GM12878 (cell line): Measurements from ENCODE around the gene PRR15L. TPM values are rescaled to one million over a fixed set of nuclear protein-coding genes. Genes with fewer than 3 reads are reported as not detected.

Experiments used
- ATAC-seq: fragments of 200-7000 bp; cut with Tn5 transposase; 3 replicates; pipeline ENCODE4 v1.9.1; 2020; ENCODE audit warnings: mild to moderate bottlenecking, moderate library complexity
- BruUV-seq: library from RNA; stranded (reverse); fragments of 400-500 nt; replicated peaks from 2 replicates; lab custom pipeline; 2021; lab: Mats Ljungman, UMichigan
- CTCF ChIA-PET: fragments of 300-600 bp; sonication (Branson Sonifier 250); formaldehyde crosslinking; extraction: SDS; loops from one replicate; lab custom pipeline; 2021; ENCODE audit warnings: inconsistent platforms; lab: Yijun Ruan, JAX
- POLR2A ChIA-PET: fragments of 350-600 bp; formaldehyde crosslinking; extraction: SDS; loops from one replicate; lab custom pipeline; 2021; ENCODE audit warnings: inconsistent platforms; lab: Charles Lee
- RAD21 ChIA-PET: fragments of 300-600 bp; sonication (Branson Sonifier 250); formaldehyde crosslinking; loops from one replicate; lab custom pipeline; 2023; ENCODE audit warnings: antibody characterized with exemption; ENCODE audit not compliant: unreplicated experiment; lab: Charles Lee
- SMC1A ChIA-PET: fragments of 300-600 bp; sonication (Branson Sonifier 250); formaldehyde crosslinking; loops from one replicate; lab custom pipeline; 2023; ENCODE audit not compliant: unreplicated experiment, uncharacterized antibody; lab: Charles Lee
- DNase-seq: peaks from one replicate; pipeline ENCODE4 v3.0.0-alpha.2; 2011; ENCODE audit warnings: low read depth, low spot score
- FAIRE-seq: peaks from 3 replicates; lab custom pipeline; 2011; peaks lifted over from hg19 to GRCh38; lab: Jason Lieb, UNC
- H2AFZ ChIP-seq: 2 replicates; pipeline ENCODE4 v1.6.0; 2011; ENCODE audit warnings: low read depth, low read length, control low read depth; ENCODE audit not compliant: control insufficient read depth
- H3K27ac ChIP-seq: 2 replicates; pipeline ENCODE4 v1.5.1; 2011; ENCODE audit warnings: control low read depth; ENCODE audit not compliant: control insufficient read depth, insufficient read depth
- H3K27me3 ChIP-seq, 2 experiments: replicated peaks in 1 of 2; 2 replicates each; pipeline versions ENCODE4 v1.6.0 to v1.6.1; 2011; ENCODE audit warnings: low read length in 1 of 2; ENCODE audit not compliant: control insufficient read depth in 2 of 2, insufficient read depth in 2 of 2
- H3K36me3 ChIP-seq, 2 experiments: 2 replicates each; pipeline ENCODE4 v1.5.1; 2011; ENCODE audit warnings: low read length in 1 of 2; ENCODE audit not compliant: control insufficient read depth in 2 of 2, insufficient read depth in 2 of 2
- H3K4me1 ChIP-seq: 2 replicates; pipeline ENCODE4 v1.6.1; 2011; ENCODE audit warnings: mild to moderate bottlenecking, low read length, moderate library complexity, mixed read lengths; ENCODE audit not compliant: control insufficient read depth, insufficient read depth
- H3K4me2 ChIP-seq: 2 replicates; pipeline ENCODE4 v1.6.0; 2011; ENCODE audit warnings: control low read depth; ENCODE audit not compliant: control insufficient read depth, insufficient read depth
- H3K4me3 ChIP-seq: fragments of 200-600 bp; sonication (generic); 2 replicates; pipeline ENCODE4 v1.5.1; 2016
- H3K79me2 ChIP-seq: 2 replicates; pipeline ENCODE4 v1.6.0; 2011; ENCODE audit warnings: low read length; ENCODE audit not compliant: control insufficient read depth, insufficient read depth
- H3K9ac ChIP-seq: 2 replicates; pipeline ENCODE4 v1.8.0; 2011; ENCODE audit warnings: low read length, control low read depth, mixed read lengths; ENCODE audit not compliant: control insufficient read depth, insufficient read depth
- H3K9me3 ChIP-seq: replicated peaks from 3 replicates; pipeline ENCODE4 v1.5.1; 2011; ENCODE audit warnings: mild to moderate bottlenecking, low read length; ENCODE audit not compliant: control insufficient read depth, insufficient read depth
- H4K20me1 ChIP-seq: 2 replicates; pipeline ENCODE4 v1.6.0; 2011; ENCODE audit not compliant: control insufficient read depth, insufficient read depth
- CBFB ChIP-seq: IDR thresholded peaks from 2 replicates; pipeline ENCODE4 v1.6.1; 2016; ENCODE audit warnings: antibody characterized with exemption, low read depth
- HCFC1 ChIP-seq: fragments of 150-350 bp; IDR thresholded peaks from 2 replicates; pipeline ENCODE4 v1.6.1; 2014; ENCODE audit warnings: low read length
- KDM1A ChIP-seq: fragments of 200-600 bp; sonication (generic); IDR thresholded peaks from 2 replicates; pipeline ENCODE4 v1.6.1; 2016; ENCODE audit warnings: borderline replicate concordance
- RAD51 ChIP-seq: fragments of 450-650 bp; IDR thresholded peaks from 2 replicates; pipeline ENCODE4 v1.6.1; 2016; ENCODE audit warnings: moderate library complexity, mild to moderate bottlenecking, inconsistent platforms
- WGBS: methylation state at CpG from one replicate; pipeline ENCODE4 v1.1.6; 2016; ENCODE audit warnings: low lambda C conversion rate; ENCODE audit not compliant: insufficient replicate concordance, insufficient coverage; ENCODE audit errors: missing lambda C conversion rate; 5-methylcytosine and 5-hydroxymethylcytosine counted together
- in situ Hi-C: fragments of 300-500 bp; cut with MboI; formaldehyde crosslinking; loops from 9 replicates; pipeline ENCODE4 v1.14.3; 2018; ENCODE audit warnings: mixed read lengths
- intact Hi-C: fragments of 100-400 bp; cut with micrococcal nuclease; formaldehyde crosslinking; loops from one replicate; pipeline ENCODE4 v1.14.2; 2022; ENCODE audit not compliant: unreplicated experiment
- polyA plus RNA-seq, 11 experiments: library from polyadenylated mRNA; depleted of rRNA in 4 of 11; unstranded in 6 of 11; stranded (reverse) in 5 of 11; fragments of >200 nt; fragmentation: Nextera tagmentation in 4 of 11; fragmentation: Illumina TruSeq in 1 of 11; extraction: Ambion mirVana in 4 of 11; extraction: Trizol in 1 of 11; gene quantifications; 1 replicate in 1 of 11; 2 replicates in 10 of 11; pipeline versions ENCODE4 v1.2.1 to v1.2.3, GENCODE V29; 2011 to 2016; ENCODE audit warnings: inconsistent platforms in 2 of 11, missing spikeins in 2 of 11, low read depth in 1 of 11
- total RNA-seq, 4 experiments: library from RNA; depleted of rRNA in 3 of 4; stranded (reverse); fragments of >200 nt in 3 of 4; fragmentation: Illumina TruSeq in 1 of 4; extraction: Trizol in 1 of 4; gene quantifications; 2 replicates each; pipeline versions ENCODE4 v1.2.1 to v1.2.3, GENCODE V29; 2013 to 2021
- TF ChIP-seq, protein P1 (sequence below): fragments of 450-650 bp; IDR thresholded peaks from 2 replicates; pipeline ENCODE4 v1.6.1; 2017; ENCODE audit warnings: antibody characterized with exemption, mild to moderate bottlenecking, moderate library complexity

Gene PRR15L
- total and polyA plus RNA-seq, 10 of the 15 experiments (the other 5 are each of a cell fraction or from before 2014, with no cell fraction given) = 0.11 to 0.18 TPM; not detected in 8

DNA sequence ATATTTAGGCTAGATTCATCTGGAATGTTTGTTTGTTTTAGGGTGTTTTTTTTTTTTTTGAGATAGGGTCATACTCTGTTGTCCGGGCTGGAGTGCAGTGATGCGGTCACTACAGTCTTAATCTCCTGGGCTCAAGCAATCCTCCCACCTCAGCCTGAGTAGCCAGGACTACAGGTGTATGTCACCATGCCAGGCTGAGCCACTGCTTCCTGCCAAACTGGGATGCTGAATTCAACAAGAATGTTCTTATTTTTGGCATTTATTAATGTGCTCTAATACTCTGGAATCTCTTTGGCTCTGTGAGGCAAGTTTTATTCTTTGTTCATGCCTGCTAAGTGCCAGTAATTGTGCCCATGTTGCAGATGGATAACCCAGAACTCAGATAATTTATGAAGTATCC, 40.1 kb downstream of the PRR15L start:
- H3K9ac ChIP-seq = no peak overlapping the region
- H2AFZ ChIP-seq = no peak overlapping the region
- FAIRE-seq = no peak
- peaks cover 6 to 8% of the 10 kb centered on the region in 2 experiments; a peak in 3 of 4 replicates for H3K36me3 ChIP-seq
- no peaks in the 10 kb centered on the region for H3K27me3 ChIP-seq
- no peaks in the 10 kb centered on the region for H3K4me1 ChIP-seq
- SMC1A ChIA-PET = no interaction called here
- no peak overlapping the region for H3K27ac ChIP-seq
- H4K20me1 ChIP-seq = no peaks in the 10 kb centered on the region; the same call in 1 of the 2 replicates
- BruUV-seq = no TSS peak
- no peak overlapping the region for H3K4me2 ChIP-seq
- intact Hi-C loops (no loop called here), in situ Hi-C loops (no loop called here)
- H3K4me3 ChIP-seq = no peak overlapping the region
- H3K79me2 ChIP-seq = no peaks in the 10 kb centered on the region
- no peak for ATAC-seq
- 96% methylated on average over 2 of the region's 2 CpGs for WGBS
- CTCF ChIA-PET = no interaction called here
- POLR2A ChIA-PET = no interaction called here
- no peaks in the 10 kb centered on the region for H3K9me3 ChIP-seq
- DNase-seq = no peak
- TF ChIP-seq KDM1A (no peak), CBFB (no peak), HCFC1 (no peak), RAD51 (no peak)
- TF ChIP-seq, protein P1, sequence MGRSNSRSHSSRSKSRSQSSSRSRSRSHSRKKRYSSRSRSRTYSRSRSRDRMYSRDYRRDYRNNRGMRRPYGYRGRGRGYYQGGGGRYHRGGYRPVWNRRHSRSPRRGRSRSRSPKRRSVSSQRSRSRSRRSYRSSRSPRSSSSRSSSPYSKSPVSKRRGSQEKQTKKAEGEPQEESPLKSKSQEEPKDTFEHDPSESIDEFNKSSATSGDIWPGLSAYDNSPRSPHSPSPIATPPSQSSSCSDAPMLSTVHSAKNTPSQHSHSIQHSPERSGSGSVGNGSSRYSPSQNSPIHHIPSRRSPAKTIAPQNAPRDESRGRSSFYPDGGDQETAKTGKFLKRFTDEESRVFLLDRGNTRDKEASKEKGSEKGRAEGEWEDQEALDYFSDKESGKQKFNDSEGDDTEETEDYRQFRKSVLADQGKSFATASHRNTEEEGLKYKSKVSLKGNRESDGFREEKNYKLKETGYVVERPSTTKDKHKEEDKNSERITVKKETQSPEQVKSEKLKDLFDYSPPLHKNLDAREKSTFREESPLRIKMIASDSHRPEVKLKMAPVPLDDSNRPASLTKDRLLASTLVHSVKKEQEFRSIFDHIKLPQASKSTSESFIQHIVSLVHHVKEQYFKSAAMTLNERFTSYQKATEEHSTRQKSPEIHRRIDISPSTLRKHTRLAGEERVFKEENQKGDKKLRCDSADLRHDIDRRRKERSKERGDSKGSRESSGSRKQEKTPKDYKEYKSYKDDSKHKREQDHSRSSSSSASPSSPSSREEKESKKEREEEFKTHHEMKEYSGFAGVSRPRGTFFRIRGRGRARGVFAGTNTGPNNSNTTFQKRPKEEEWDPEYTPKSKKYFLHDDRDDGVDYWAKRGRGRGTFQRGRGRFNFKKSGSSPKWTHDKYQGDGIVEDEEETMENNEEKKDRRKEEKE = no peak
- RAD21 ChIA-PET = no interaction called here
